GM21737 (cell line): ENCODE data around the gene PABPC1L2B.
"Not testable (repeated sequence)": the region's sequence is repeated elsewhere in the genome, so short reads cannot be mapped to it uniquely, and the experiment has no call there.

ENCODE experiments used
- ATAC-seq: cut with Tn5 transposase; IDR thresholded peaks from one replicate; pipeline ENCODE4 v1.9.1; 2021; ENCODE audit warnings: mild to moderate bottlenecking, moderate library complexity; ENCODE audit not compliant: unreplicated experiment

Gene PABPC1L2B

DNA sequence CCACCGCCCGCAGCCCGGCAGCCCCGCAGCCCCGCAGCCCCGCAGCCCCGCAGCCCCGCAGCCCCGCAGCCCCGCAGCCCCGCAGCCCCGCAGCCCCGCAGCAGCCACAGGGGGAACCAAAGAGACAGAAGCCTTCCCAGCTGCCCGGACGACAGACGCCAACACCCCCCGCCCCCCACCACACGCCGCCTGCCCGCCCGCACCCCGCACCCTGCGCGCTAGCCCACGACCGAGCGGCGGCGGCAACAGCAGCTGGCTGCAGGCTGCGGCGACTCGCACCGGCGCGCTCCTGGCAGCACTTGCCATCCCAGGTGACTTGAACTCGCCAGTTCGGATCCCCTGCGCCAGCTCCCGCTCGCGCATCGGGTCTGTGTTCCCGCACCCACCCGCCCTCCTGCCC is at the start of gene PABPC1L2B:
Gene PABPC1L2B (plus strand): TSS at position 207 of the 400 bp plus-strand sequence. CDS start 704 bp downstream, outside the sequence.
- not testable (repeated sequence) for ATAC-seq

DNA sequence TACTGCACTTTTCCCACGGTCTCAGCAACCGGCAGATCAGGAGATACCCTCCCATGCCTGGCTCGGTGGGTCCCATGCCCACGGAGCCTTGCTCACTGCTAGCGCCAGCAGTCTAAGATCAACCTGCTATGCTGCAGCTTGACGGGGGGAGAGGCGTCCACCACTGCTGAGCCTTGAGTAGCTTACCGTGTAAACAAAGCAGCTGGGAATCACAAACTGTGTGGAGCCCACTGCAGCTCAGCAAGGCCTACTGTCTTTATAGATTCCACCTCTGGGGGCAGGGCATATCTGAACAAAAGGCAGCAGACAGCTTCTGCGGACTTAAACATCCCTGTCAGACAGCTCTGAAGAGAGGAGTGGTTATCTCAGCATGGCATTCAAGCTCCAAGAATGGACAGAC is 42.8 kb upstream of the PABPC1L2B start:
- ATAC-seq: not testable (repeated sequence)

DNA sequence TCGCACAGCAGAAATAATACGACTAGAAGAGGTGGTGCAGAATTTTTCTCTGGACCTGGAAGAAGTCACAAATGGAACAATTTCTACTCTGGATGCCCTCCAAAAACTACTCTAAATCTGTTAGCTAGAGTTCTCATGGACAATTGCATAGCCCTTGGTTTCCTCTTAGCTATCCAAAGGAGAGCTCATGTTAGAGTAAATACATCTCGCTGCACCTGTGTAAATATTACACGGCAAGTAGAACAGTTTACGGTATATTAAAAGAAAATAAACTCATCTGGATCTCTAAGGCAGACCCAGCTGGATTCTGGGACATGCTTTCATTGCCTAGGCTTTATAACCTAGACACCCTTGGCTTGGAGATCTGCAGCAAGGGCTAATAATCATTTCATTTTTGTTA is 30.9 kb upstream of the PABPC1L2B start:
- not testable (repeated sequence) for ATAC-seq

DNA sequence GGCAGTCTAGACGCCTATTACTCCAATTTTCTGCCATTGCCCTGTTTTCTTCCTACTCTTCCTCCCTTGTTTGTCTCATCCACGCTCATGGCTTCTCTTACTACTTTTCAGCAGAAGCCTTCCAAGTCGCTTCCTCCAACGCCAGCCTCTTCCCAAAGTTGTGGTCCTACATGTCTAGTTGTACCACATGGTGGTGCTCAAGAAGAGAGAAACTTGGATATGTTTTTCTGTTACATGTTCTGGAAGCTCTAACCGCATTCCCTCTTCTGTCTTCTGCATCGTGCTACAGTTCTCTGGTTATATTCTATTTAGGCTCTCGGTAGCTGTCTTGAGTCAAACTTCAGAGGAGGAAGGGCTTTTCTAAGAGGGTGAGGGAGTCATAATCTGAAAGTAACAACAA is 27.9 kb upstream of the PABPC1L2B start:
- not testable (repeated sequence) for ATAC-seq

DNA sequence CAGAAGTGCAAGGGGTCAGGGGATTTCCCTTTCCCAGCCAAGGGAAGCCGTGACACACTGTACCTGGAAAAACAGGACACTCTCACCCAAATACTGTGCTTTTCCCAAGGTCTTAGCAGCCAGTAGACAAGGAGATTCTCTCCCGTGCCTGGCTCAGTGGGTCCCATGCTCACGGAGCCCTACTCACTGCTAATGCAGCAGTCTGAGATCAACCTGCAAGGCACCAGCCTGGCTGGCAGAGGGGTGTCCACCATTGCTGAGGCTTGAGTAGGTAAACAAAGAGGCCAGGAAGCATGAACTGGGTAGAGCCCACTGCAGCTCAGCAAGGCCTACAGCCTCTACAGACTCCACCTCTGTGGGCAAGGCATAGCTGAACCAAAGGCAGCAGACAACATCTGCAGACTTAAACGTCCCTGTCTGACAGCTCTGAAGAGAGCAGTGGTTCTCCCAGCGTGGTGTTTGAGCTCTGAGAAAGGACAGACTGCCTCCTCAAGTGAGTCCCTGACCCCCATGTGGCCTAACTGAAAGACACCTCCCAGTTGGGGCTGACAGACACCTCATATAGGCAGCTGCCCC is 21.8 kb upstream of the PABPC1L2B start:
- not testable (repeated sequence) for ATAC-seq

DNA sequence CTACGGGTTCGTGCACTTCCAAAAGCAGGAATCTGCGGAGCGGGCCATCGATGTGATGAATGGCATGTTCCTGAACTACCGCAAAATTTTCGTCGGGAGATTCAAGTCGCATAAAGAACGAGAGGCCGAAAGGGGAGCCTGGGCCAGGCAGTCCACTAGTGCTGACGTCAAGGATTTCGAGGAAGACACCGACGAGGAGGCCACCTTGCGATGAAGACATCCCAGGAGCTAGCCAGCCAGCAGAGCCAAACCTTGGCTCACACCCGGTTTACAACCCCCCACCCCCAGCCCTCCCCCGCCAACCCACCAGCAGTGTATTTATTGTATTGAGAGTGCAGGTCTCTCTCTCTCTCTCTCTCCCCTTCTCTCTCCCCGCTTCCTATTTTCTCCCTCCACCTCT is 1.3 kb downstream of the PABPC1L2B start:
- ATAC-seq: not testable (repeated sequence)

DNA sequence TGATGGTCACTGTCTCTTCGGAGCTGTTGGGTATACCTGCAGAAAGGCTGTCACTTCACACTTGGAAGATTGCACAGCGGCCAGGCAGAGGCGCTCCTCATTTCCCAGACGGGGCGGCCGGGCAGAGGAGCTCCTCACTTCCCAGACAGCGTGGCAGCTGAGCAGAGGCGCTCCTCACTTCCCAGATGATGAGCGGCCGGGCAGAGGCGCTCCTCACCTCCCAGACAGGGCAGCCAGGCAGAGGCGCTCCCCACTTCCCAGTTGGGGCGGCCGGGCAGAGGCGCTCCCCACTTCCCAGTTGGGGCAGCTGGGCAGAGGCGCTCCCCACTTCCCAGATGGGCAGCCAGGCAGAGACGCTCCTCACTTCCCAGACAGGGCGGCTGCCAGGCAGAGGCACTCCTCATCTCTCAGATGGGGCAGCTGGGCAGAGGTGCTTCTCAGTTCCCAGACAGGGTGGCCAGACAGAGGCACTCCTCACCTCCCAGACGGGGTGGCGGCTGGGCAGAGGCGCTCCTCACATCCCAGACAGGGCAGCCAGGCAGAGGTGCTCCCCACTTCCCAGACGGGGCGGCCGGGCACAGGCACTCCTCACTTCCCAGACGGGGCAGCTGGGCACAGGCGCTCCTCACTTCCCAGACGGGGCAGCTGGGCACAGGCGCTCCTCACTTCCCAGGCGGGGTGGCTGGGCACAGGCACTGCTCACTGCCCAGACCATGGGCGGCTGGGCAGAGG is 18.8 kb downstream of the PABPC1L2B start:
- ATAC-seq: no peak

DNA sequence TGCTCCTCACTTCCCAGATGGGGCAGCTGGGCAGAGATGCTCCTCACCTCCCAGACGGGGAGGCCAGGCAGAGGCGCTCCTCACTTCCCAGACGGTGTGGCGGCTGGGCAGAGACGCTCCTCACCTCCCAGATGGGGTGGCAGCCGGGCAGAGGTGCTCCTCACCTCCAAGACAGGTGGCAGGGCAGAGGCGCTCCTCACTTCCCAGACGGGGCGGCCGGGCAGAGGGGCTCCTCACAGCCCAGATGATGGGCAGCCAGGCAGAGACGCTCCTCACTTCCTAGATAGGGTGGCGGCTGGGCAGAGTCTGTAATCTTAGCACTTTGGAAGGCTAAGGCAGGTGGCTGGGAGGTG is 19.3 kb downstream of the PABPC1L2B start:
- ATAC-seq: not testable (repeated sequence)

DNA sequence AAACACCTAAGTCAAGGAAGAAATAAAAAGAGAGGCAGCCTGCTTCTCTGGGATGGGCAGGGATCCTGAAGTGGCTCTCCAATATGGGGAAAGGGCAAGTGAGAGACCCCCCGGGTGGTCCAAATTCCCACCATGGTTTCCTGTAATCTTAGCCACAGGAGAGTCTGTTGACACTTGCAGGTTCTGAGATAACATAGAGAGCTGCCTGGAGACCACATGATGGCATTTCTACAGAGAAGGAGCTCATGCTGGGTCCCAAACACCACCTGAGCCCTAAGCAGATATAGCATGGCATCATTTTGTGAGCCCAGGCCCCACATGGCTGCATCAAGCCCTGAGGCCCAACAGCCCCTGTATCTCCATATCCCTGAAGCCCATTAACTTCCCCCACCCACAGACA is 26.1 kb downstream of the PABPC1L2B start:
- ATAC-seq: no peak
